Activated CD8-positive, alpha-beta memory T cell treated with anti-CD3 and anti-CD28 coated beads, Interleukin-2, amount 10 ng/mL, durations not matched to agents 7 days and 5 days (primary cell): ENCODE measurements around the gene PTGDS. TPM values are rescaled to one million over a fixed set of nuclear protein-coding genes. Genes with fewer than 3 reads are reported as not detected.

Experiments used
- ATAC-seq: fragments of 150-1000 bp; cut with Tn5 transposase; one replicate; pipeline ENCODE4 v1.10.0; 2021; ENCODE audit warnings: moderate library complexity
- CTCF ChIA-PET: fragments of 350-600 bp; sonication (Branson Sonifier 250); formaldehyde crosslinking; loops from one replicate; lab custom pipeline; 2021; ENCODE audit warnings: antibody characterized with exemption; lab: Charles Lee
- DNase-seq: peaks from one replicate; pipeline ENCODE4 v3.0.0-alpha.2; 2020
- H3K27ac Mint-ChIP-seq: one replicate; pipeline ENCODE4 v1.8.0; 2021; ENCODE audit warnings: mild to moderate bottlenecking, mixed read lengths
- H3K27me3 Mint-ChIP-seq: one replicate; pipeline ENCODE4 v1.8.0; 2021; ENCODE audit warnings: mixed read lengths
- H3K36me3 Mint-ChIP-seq: one replicate; pipeline ENCODE4 v1.8.0; 2021; ENCODE audit warnings: mild to moderate bottlenecking, mixed read lengths
- H3K4me1 Mint-ChIP-seq: one replicate; pipeline ENCODE4 v1.8.0; 2021; ENCODE audit warnings: mixed read lengths
- H3K4me3 Mint-ChIP-seq: one replicate; pipeline ENCODE4 v1.8.0; 2021; ENCODE audit warnings: mild to moderate bottlenecking, moderate library complexity, mixed read lengths
- H3K9me3 Mint-ChIP-seq: one replicate; pipeline ENCODE4 v1.8.0; 2022; ENCODE audit warnings: low read depth, mixed read lengths
- total RNA-seq, 2 experiments: library from RNA; stranded (reverse); gene quantifications; one replicate each; pipeline ENCODE4 v1.2.3, GENCODE V29; 2021

The PTGDS gene
- total RNA-seq, 2 experiments from 2014 or later = 1.2 to 3.2 TPM

DNA sequence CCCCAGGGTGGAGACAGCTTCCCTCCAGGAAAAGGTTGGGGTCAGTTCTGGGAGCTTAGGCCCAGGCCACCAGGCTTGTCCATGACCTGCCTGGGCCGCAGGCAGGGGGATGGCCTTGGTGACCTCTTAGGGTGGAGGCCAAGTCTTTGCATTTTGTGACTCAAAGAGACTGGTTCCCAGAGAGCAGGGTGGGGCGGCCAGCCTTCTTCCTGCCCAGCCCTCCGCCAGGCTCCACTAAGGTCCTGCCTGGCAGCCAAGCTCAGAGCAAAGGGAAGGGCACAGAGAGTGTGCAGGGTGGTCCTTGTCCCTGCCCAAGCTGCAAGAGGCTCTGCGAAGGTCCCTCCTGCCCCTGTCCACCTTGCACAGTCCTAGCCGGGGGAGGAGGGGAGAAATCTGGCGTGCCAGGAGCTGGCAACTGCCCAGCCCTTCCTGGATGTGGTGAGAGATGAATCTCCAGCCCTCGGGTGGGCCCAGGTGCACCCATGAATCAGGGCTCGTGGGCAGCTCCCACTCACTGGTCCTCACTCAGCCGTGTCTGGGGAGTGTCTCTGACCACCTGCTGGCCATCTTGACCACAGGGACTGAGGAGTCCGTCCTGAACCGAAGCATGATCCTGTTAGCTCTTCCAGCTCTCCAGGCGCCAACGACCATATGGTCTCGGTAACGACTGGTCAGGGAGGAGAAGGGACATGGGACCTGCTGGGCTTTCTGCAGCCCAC is 2.3 kb upstream of the PTGDS start:
- no peaks in the 10 kb centered on the region for H3K9me3 Mint-ChIP-seq
- no peaks in the 10 kb centered on the region for H3K36me3 Mint-ChIP-seq
- H3K4me3 Mint-ChIP-seq = peak overlapping the region; percentile 19
- H3K27me3 Mint-ChIP-seq = no peaks in the 10 kb centered on the region
- CTCF ChIA-PET = interaction anchor here (1.0 to 3.8 kb wide), 14 partner anchors 9 to 206 kb away, joined by 3 to 30 read pairs (median 10); partner anchors contain the start of genes ABCA2, CLIC3, FUT7 and NPDC1
- ATAC-seq = no peak
- peak overlapping the region; percentile 34 for H3K27ac Mint-ChIP-seq
- peaks cover 15% of the 10 kb centered on the region for H3K4me1 Mint-ChIP-seq
- DNase-seq = no peak

DNA sequence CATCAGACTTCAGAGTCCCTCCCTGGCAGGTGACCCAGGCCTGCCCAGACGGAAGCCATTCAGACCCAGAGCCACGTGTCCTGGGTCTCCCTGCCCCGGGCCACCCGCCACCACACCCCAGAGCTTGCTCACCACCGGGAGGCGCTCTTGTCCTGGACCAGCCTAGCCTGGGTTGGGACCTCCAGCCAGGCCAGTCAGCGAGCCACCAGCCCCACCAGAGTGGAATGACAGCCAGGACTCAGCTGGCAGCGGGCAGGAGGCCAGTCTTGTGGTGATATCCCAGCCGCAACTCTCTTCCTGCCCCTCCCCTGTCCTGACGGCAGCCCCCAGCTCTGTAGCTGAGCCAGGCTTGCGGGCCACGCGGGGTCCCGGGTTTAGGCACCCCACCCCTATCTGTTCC is 1.7 kb upstream of the PTGDS start:
- no peaks in the 10 kb centered on the region for H3K36me3 Mint-ChIP-seq
- H3K27ac Mint-ChIP-seq = no peak overlapping the region
- CTCF ChIA-PET = interaction anchor here (1.1 to 3.8 kb wide), 15 partner anchors 10 to 71 kb away, joined by 3 to 30 read pairs (median 9); partner anchors contain the start of genes ABCA2, CLIC3, FUT7 and NPDC1
- ATAC-seq (no peak), DNase-seq (peak; percentile 63)
- no peaks in the 10 kb centered on the region for H3K27me3 Mint-ChIP-seq
- no peaks in the 10 kb centered on the region for H3K9me3 Mint-ChIP-seq
- peaks cover 15% of the 10 kb centered on the region for H3K4me1 Mint-ChIP-seq
- peak overlapping the region; percentile 19 for H3K4me3 Mint-ChIP-seq

DNA sequence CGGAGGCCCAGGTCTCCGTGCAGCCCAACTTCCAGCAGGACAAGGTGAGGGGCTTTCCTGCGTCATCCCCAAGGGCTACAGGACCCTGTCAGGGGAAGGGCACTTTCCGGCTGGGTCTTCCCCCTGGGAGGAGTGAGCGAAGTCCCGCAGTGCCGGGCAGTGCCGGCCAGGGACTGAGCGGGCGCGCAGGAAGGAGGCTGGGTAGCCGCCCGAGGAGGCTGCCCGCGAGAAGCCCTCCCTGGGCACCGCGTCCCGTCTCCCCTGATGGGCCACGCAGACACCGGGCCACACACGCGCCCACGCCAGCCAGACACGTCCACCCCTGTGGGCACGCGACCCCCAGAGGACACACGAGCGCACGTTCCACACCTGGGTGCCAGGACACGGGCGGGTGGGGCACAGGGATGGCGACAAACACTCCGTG is 357 bp downstream of the PTGDS start:
- Mint-ChIP-seq H3K36me3 (no peaks in the 10 kb centered on the region), H3K4me3 (no peak overlapping the region), H3K4me1 (peaks cover 15% of the 10 kb centered on the region), H3K27me3 (no peaks in the 10 kb centered on the region), H3K27ac (no peak overlapping the region), H3K9me3 (no peaks in the 10 kb centered on the region)
- CTCF ChIA-PET = interaction anchor here (0.5 to 1.9 kb wide), 9 partner anchors 9 to 185 kb away, joined by 3 to 11 read pairs (median 3); partner anchors contain the start of genes FBXW5 and PAXX
- ATAC-seq = no peak
- no peak for DNase-seq

- DNase-seq = peak; percentile 83
- Mint-ChIP-seq H3K9me3 (no peaks in the 10 kb centered on the region), H3K4me3 (no peak overlapping the region), H3K4me1 (peaks cover 15% of the 10 kb centered on the region), H3K27me3 (peaks cover 5% of the 10 kb centered on the region), H3K36me3 (no peaks in the 10 kb centered on the region), H3K27ac (no peak overlapping the region)
- CTCF ChIA-PET = interaction anchor here (0.5 to 1.9 kb wide), 10 partner anchors 9 to 186 kb away, joined by 3 to 11 read pairs (median 4); partner anchors contain the start of genes FBXW5 and PAXX
- ATAC-seq = peak; percentile 63
Measured at GRCh38 chr9:136978073-136978864, 965 bp downstream of the PTGDS start.

- DNase-seq (no peak), ATAC-seq (peak; percentile 5)
- H3K9me3 Mint-ChIP-seq = no peaks in the 10 kb centered on the region
- no peak overlapping the region for H3K4me3 Mint-ChIP-seq
- no peak overlapping the region for H3K27ac Mint-ChIP-seq
- peaks cover 16% of the 10 kb centered on the region for H3K4me1 Mint-ChIP-seq
- no peaks in the 10 kb centered on the region for H3K36me3 Mint-ChIP-seq
- H3K27me3 Mint-ChIP-seq = peaks cover 9% of the 10 kb centered on the region
- CTCF ChIA-PET = interaction anchor here (1.2 to 1.9 kb wide), 7 partner anchors 13 to 117 kb away, joined by 3 to 11 read pairs (median 4); partner anchors contain the start of genes FBXW5 and PAXX
Measured at GRCh38 chr9:136978865-136979544, 1.7 kb downstream of the PTGDS start.

- DNase-seq = no peak
- H3K27ac Mint-ChIP-seq = no peak overlapping the region
- peaks cover 13% of the 10 kb centered on the region for H3K4me1 Mint-ChIP-seq
- H3K27me3 Mint-ChIP-seq = peaks cover 11% of the 10 kb centered on the region
- H3K9me3 Mint-ChIP-seq = no peaks in the 10 kb centered on the region
- no peaks in the 10 kb centered on the region for H3K36me3 Mint-ChIP-seq
- no peak overlapping the region for H3K4me3 Mint-ChIP-seq
- ATAC-seq = no peak
- CTCF ChIA-PET = interaction anchor here (0.8 kb wide), 1 partner anchor 13 kb away, joined by 3 read pairs; no protein-coding TSS in a partner anchor
Measured at GRCh38 chr9:136979769-136980587, 2.7 kb downstream of the PTGDS start.

DNA sequence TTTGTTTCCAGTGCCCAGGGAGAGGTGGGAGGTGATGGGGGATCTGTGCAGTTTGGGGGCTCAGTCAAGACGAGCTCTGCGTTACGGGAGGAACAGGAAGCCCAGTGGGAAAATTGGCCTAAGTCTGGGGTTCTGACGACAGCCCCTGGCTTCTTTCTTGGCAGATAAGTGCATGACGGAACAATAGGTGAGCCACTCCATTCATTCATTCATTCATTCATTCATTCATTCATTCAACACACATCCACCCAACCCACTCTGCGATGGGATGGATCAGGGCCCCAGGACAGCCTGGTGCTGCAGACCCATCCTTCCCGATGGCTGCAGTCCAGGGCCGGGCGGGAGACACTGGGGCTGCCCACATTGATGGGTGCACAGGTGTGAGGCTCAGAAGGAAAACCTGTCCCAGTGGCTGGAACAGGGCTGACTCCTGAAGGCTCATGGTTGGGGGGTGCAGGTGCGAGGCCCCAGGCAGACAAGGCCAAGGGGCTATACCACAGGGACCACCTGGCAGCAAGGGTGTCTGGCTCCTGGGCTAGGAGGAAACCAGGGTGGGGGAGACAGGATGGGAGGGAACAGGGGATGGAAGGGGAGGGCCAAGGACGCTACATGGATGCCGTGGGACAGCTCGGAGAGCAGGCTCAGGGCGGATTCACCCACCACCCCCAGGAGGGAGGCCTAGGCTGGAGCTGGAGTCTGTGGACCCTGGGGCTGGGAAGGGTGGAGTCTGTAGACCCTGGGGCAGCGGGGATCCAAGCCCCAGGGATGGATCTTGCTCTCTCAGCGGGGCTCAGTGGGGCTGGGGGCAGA is 3.6 kb downstream of the PTGDS start:
- H3K4me3 Mint-ChIP-seq = no peak overlapping the region
- no peak for ATAC-seq
- no peak for DNase-seq
- no peaks in the 10 kb centered on the region for H3K9me3 Mint-ChIP-seq
- H3K27ac Mint-ChIP-seq = no peak overlapping the region
- peaks cover 11% of the 10 kb centered on the region for H3K27me3 Mint-ChIP-seq
- peaks cover 4% of the 10 kb centered on the region for H3K4me1 Mint-ChIP-seq
- CTCF ChIA-PET = interaction anchor here (0.8 to 1.0 kb wide), 2 partner anchors 12 to 173 kb away, joined by 3 read pairs; partner anchors contain the start of gene RABL6
- H3K36me3 Mint-ChIP-seq = no peaks in the 10 kb centered on the region

- no peak for ATAC-seq
- peaks cover 16% of the 10 kb centered on the region for H3K27me3 Mint-ChIP-seq
- peaks cover 1% of the 10 kb centered on the region for H3K4me1 Mint-ChIP-seq
- no peaks in the 10 kb centered on the region for H3K36me3 Mint-ChIP-seq
- no peaks in the 10 kb centered on the region for H3K9me3 Mint-ChIP-seq
- CTCF ChIA-PET = interaction anchor here (0.6 to 1.5 kb wide), 4 partner anchors 10 to 174 kb away, joined by 3 to 6 read pairs (median 3); partner anchors contain the start of genes CLIC3, PAXX and RABL6
- DNase-seq = no peak
- no peak overlapping the region for H3K4me3 Mint-ChIP-seq
- no peak overlapping the region for H3K27ac Mint-ChIP-seq
Measured at GRCh38 chr9:136981588-136982231, 4.4 kb downstream of the PTGDS start.

- CTCF ChIA-PET = interaction anchor here (0.6 to 1.5 kb wide), 4 partner anchors 10 to 85 kb away, joined by 3 to 6 read pairs (median 4); partner anchors contain the start of genes CLIC3 and PAXX
- no peak within 1 kb of the TSS for H3K27ac Mint-ChIP-seq
- no peak for ATAC-seq
- peaks cover 1% of the 10 kb centered on the region for H3K4me1 Mint-ChIP-seq
- DNase-seq = no peak
- H3K4me3 Mint-ChIP-seq = no peak within 1 kb of the TSS
- H3K9me3 Mint-ChIP-seq = no peaks in the 10 kb centered on the region
- H3K36me3 Mint-ChIP-seq = no peaks in the 10 kb centered on the region
- H3K27me3 Mint-ChIP-seq = peaks cover 19% of the 10 kb centered on the region
Measured at GRCh38 chr9:136982232-136983051, 5.1 kb downstream of the PTGDS start, which contains the start of gene LCNL1. Gene LCNL1, plus strand, starts transcription at chr9:136982993. Its CDS starts 594 bp downstream, at chr9:136983587.

DNA sequence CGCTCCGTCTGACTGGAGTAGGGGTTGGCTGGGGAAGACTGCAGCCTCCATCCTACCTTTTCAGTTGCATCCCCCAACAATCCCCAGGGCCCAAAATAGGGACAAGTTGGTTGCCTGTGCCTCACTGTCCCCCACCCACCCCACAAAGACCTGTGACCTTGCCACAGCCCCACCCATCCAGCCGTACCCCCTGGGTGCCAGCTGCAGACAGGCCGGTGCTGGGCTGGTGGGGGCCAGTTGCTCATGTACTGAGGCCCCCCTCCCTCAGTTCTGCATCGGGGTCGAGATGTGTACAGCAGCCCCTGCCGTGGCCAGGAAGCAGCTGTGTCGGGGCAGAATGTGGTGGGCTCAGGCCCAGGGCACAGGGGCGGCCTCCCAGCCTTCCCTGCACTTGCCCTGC is 5.9 kb downstream of the PTGDS start:
- no peaks in the 10 kb centered on the region for H3K36me3 Mint-ChIP-seq
- no peak overlapping the region for H3K27ac Mint-ChIP-seq
- no peak overlapping the region for H3K4me3 Mint-ChIP-seq
- DNase-seq (no peak), ATAC-seq (no peak)
- H3K4me1 Mint-ChIP-seq = peaks cover 1% of the 10 kb centered on the region
- H3K27me3 Mint-ChIP-seq = peaks cover 25% of the 10 kb centered on the region
- CTCF ChIA-PET = interaction anchor here (1.0 kb wide), 1 partner anchor 35 kb away, joined by 5 read pairs; no protein-coding TSS in a partner anchor
- H3K9me3 Mint-ChIP-seq = no peaks in the 10 kb centered on the region
